Mesothelial cell of epicardium (in vitro differentiated cells): Measurements from ENCODE around the gene ZFAND3. TPM values are rescaled to one million over a fixed set of nuclear protein-coding genes. Genes with fewer than 3 reads are reported as not detected.

Source experiments
- DNase-seq, 2 experiments: peaks; one replicate each; pipeline ENCODE4 v3.0.0; 2021; ENCODE audit warnings: low spot score in 2 of 2; ENCODE audit not compliant: unreplicated experiment in 2 of 2
- H3K27ac Mint-ChIP-seq: 2 replicates; pipeline ENCODE4 v1.8.0; 2021; ENCODE audit warnings: mixed read lengths
- H3K27me3 Mint-ChIP-seq: 2 replicates; pipeline ENCODE4 v1.8.0; 2021; ENCODE audit warnings: low read depth, mixed read lengths
- H3K36me3 Mint-ChIP-seq: 2 replicates; pipeline ENCODE4 v1.8.0; 2021; ENCODE audit warnings: mixed read lengths
- H3K4me1 Mint-ChIP-seq: 2 replicates; pipeline ENCODE4 v1.8.0; 2021; ENCODE audit warnings: mixed read lengths
- H3K4me3 Mint-ChIP-seq: 2 replicates; pipeline ENCODE4 v1.8.0; 2021; ENCODE audit warnings: mild to moderate bottlenecking, moderate library complexity, mixed read lengths
- H3K9me3 Mint-ChIP-seq: 2 replicates; pipeline ENCODE4 v1.8.0; 2021; ENCODE audit warnings: mixed read lengths
- CTCF ChIP-seq: fragments of 200-600 bp; sonication (generic); IDR thresholded peaks from one replicate; pipeline ENCODE4 v1.5.0; 2021; ENCODE audit warnings: antibody characterized with exemption; ENCODE audit not compliant: unreplicated experiment
- total RNA-seq: library from RNA; stranded (reverse); gene quantifications from 3 replicates; pipeline ENCODE4 v1.2.1, GENCODE V29; 2021

Gene ZFAND3
- total RNA-seq, 1 donor from 2014 or later = 81.2 TPM

- Mint-ChIP-seq H3K4me1 (peaks cover 8% of the 10 kb centered on the region), H3K36me3 (peaks cover 7% of the 10 kb centered on the region), H3K27ac (no peak overlapping the region), H3K27me3 (no peaks in the 10 kb centered on the region), H3K4me3 (no peak overlapping the region), H3K9me3 (no peaks in the 10 kb centered on the region)
- no peak for DNase-seq
- no peak for TF ChIP-seq CTCF
These were observed 350.5 kb downstream of the ZFAND3 start for GRCh38 chr6:38169977-38170526.

- DNase-seq = no peak
- Mint-ChIP-seq H3K4me1 (peaks cover 8% of the 10 kb centered on the region), H3K27ac (no peak overlapping the region), H3K9me3 (no peaks in the 10 kb centered on the region), H3K36me3 (peaks cover 7% of the 10 kb centered on the region), H3K27me3 (no peaks in the 10 kb centered on the region), H3K4me3 (no peak overlapping the region)
- TF ChIP-seq CTCF = no peak
These were observed 351.3 kb downstream of the ZFAND3 start for GRCh38 chr6:38170666-38171355.

GRCh38 chr6:38171997-38172738 lies 352.6 kb downstream of the ZFAND3 start:
- Mint-ChIP-seq H3K4me1 (peaks cover 16% of the 10 kb centered on the region), H3K9me3 (no peaks in the 10 kb centered on the region), H3K27me3 (no peaks in the 10 kb centered on the region), H3K36me3 (peaks cover 7% of the 10 kb centered on the region), H3K27ac (no peak overlapping the region), H3K4me3 (no peak overlapping the region)
- no peak for DNase-seq
- TF ChIP-seq CTCF = no peak

- DNase-seq = no peak
- Mint-ChIP-seq H3K36me3 (peaks cover 7% of the 10 kb centered on the region), H3K27ac (no peak overlapping the region), H3K9me3 (no peaks in the 10 kb centered on the region), H3K27me3 (no peaks in the 10 kb centered on the region), H3K4me1 (peaks cover 23% of the 10 kb centered on the region), H3K4me3 (no peak overlapping the region)
- no peak for TF ChIP-seq CTCF
These were observed 353.3 kb downstream of the ZFAND3 start for GRCh38 chr6:38172739-38173410.

- Mint-ChIP-seq H3K27me3 (no peaks in the 10 kb centered on the region), H3K4me1 (peaks cover 24% of the 10 kb centered on the region), H3K27ac (no peak overlapping the region), H3K9me3 (no peaks in the 10 kb centered on the region), H3K4me3 (no peak overlapping the region), H3K36me3 (peaks cover 7% of the 10 kb centered on the region)
- no peak for TF ChIP-seq CTCF
- DNase-seq = no peak
These were observed 354.4 kb downstream of the ZFAND3 start for GRCh38 chr6:38173909-38174308.
